ENCODE data around the gene GRAMD1C.

DNA sequence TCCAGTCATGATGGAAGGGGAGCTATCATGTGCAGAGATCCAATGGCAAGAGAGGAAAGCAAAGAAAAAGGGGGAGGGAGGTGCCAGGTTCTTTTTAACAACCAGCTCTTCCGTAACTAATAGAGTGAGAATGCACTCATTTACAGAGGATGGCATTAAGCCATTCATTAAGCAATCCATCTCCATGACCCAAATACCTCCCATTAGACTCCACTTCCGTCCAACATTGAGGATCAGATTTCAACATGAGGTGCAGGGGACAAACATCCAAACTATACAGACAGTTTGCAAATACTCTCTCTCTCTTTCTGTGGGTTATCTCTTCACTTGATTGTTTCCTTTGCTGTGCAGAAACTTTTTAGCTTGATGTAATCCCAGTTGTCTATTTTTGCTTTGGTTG, 130.4 kb downstream of the GRAMD1C start:
- TF ChIP-seq, protein P1, sequence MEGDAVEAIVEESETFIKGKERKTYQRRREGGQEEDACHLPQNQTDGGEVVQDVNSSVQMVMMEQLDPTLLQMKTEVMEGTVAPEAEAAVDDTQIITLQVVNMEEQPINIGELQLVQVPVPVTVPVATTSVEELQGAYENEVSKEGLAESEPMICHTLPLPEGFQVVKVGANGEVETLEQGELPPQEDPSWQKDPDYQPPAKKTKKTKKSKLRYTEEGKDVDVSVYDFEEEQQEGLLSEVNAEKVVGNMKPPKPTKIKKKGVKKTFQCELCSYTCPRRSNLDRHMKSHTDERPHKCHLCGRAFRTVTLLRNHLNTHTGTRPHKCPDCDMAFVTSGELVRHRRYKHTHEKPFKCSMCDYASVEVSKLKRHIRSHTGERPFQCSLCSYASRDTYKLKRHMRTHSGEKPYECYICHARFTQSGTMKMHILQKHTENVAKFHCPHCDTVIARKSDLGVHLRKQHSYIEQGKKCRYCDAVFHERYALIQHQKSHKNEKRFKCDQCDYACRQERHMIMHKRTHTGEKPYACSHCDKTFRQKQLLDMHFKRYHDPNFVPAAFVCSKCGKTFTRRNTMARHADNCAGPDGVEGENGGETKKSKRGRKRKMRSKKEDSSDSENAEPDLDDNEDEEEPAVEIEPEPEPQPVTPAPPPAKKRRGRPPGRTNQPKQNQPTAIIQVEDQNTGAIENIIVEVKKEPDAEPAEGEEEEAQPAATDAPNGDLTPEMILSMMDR (IDR thresholded peaks at IDR 0.05) = no peak
- TF ChIP-seq POLR2A (IDR thresholded peaks at IDR 0.05) = no peak
